ENCODE measurements around the gene HDAC7. TPM values are rescaled to one million over a fixed set of nuclear protein-coding genes. Genes with fewer than 3 reads are reported as not detected.

Gene HDAC7
- total and polyA plus RNA-seq, 2 of the 13 experiments (the other 11 are each of a cell fraction or from before 2014, with no cell fraction given): 4.6 to 10.8 TPM

GRCh38 chr12:47791351-47791746 lies 28.4 kb downstream of the HDAC7 start:
- H3K9me3 ChIP-seq (ENCODE audit: low read length): no peaks in the 10 kb centered on the region
- no peaks in the 10 kb centered on the region for H3K4me1 ChIP-seq (ENCODE audit: insufficient read depth, low read length)
- in situ Hi-C loops (cut with HindIII; ENCODE audit: extremely low pct_ligation_motif_present, low pct_unique_long_range_greater_than_20kb): no loop called here
- no peak overlapping the region for H3K27ac ChIP-seq (ENCODE audit: extremely low read length, insufficient read depth, low read length)
- no peak for DNase-seq (ENCODE audit: low spot score)
- no peak overlapping the region for H3K9ac ChIP-seq (ENCODE audit: insufficient read depth, low read depth, low read length)
- no peaks in the 10 kb centered on the region for H3K79me2 ChIP-seq (ENCODE audit: insufficient read depth, low read length)
- POLR2A ChIA-PET: no interaction called here
- no peaks in the 10 kb centered on the region for H3K27me3 ChIP-seq (ENCODE audit: control insufficient read depth in 1 of 2, insufficient read depth in 2 of 2, low read length in 2 of 2)
- H4K20me1 ChIP-seq (ENCODE audit: insufficient read depth, low read length): no peaks in the 10 kb centered on the region
- no TSS peak for BruUV-seq (replicated peaks)
- H3K4me2 ChIP-seq (ENCODE audit: low read depth, low read length): no peak overlapping the region
- no peak overlapping the region for H2AFZ ChIP-seq (ENCODE audit: low read length)
- WGBS (ENCODE audit: low lambda C conversion rate): 93% methylated on average over 5 of the region's 14 CpGs
- no peak for ATAC-seq
- intact Hi-C loops (cut with micrococcal nuclease; ENCODE audit: unreplicated experiment): no loop called here
- no peak for FAIRE-seq
- H3K36me3 ChIP-seq (replicated peaks in 1 of 2; ENCODE audit: control insufficient read depth in 1 of 2, insufficient read depth in 2 of 2, low read length in 2 of 2): peaks cover 7% of the 10 kb centered on the region in 2 experiments; a peak in 2 of 5 replicates
- H3K4me3 ChIP-seq (replicated peaks in 1 of 3; ENCODE audit: insufficient read depth in 1 of 3, low read depth in 2 of 3, low read length in 3 of 3): no peak overlapping the region
- CTCF ChIA-PET (ENCODE audit: low intra/inter-chr PET ratio, low total read pairs): no interaction called here
- TF ChIP-seq RORA (CRISPR knock-in tag; IDR thresholded peaks at IDR 0.05): no peak
- TF ChIP-seq, protein P1, sequence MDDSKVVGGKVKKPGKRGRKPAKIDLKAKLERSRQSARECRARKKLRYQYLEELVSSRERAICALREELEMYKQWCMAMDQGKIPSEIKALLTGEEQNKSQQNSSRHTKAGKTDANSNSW (CRISPR knock-in tag; IDR thresholded peaks at IDR 0.05; ENCODE audit: borderline replicate concordance): no peak
- no peak for TF ChIP-seq EEA1 (CRISPR knock-in tag; IDR thresholded peaks at IDR 0.05; ENCODE audit: borderline replicate concordance)
- TF ChIP-seq KLF13 (CRISPR knock-in tag; IDR thresholded peaks at IDR 0.05): no peak
- no peak for TF ChIP-seq HNF1A (IDR thresholded peaks at IDR 0.05; ENCODE audit: low read depth)
- no peak for TF ChIP-seq HNF1A (CRISPR knock-in tag; IDR thresholded peaks at IDR 0.05; ENCODE audit: borderline replicate concordance)
- TF ChIP-seq ZBTB25 (CRISPR knock-in tag; IDR thresholded peaks at IDR 0.05): no peak
- no peak for TF ChIP-seq ELF1 (CRISPR knock-in tag; IDR thresholded peaks at IDR 0.05)
- no peak for TF ChIP-seq ONECUT2 (CRISPR knock-in tag; IDR thresholded peaks at IDR 0.05)
- no peak for TF ChIP-seq AGO2 (optimal IDR thresholded peaks at IDR 0.05; ENCODE audit: low read depth, low read length)
- no peak for TF ChIP-seq KDM2A (CRISPR knock-in tag; IDR thresholded peaks at IDR 0.05; ENCODE audit: borderline replicate concordance, low read depth)
- no peak for TF ChIP-seq BRD4 (CRISPR knock-in tag; IDR thresholded peaks at IDR 0.05)
- no peak for TF ChIP-seq ZHX2 (IDR thresholded peaks at IDR 0.05; ENCODE audit: low read depth)
- TF ChIP-seq ZHX2 (CRISPR knock-in tag; IDR thresholded peaks at IDR 0.05; ENCODE audit: borderline replicate concordance): no peak
- no peak for TF ChIP-seq ZSCAN25 (CRISPR knock-in tag; IDR thresholded peaks at IDR 0.05)

Data from HepG2 (cell line).